ENCODE measurements around the gene EPB41L3.
A peak's percentile ranks its signal among the peaks of the same experiment; 100 is the strongest.
"Not testable (repeated sequence)": the region's sequence is repeated elsewhere in the genome, so short reads cannot be mapped to it uniquely, and the experiment has no call there.

EPB41L3 gene

DNA sequence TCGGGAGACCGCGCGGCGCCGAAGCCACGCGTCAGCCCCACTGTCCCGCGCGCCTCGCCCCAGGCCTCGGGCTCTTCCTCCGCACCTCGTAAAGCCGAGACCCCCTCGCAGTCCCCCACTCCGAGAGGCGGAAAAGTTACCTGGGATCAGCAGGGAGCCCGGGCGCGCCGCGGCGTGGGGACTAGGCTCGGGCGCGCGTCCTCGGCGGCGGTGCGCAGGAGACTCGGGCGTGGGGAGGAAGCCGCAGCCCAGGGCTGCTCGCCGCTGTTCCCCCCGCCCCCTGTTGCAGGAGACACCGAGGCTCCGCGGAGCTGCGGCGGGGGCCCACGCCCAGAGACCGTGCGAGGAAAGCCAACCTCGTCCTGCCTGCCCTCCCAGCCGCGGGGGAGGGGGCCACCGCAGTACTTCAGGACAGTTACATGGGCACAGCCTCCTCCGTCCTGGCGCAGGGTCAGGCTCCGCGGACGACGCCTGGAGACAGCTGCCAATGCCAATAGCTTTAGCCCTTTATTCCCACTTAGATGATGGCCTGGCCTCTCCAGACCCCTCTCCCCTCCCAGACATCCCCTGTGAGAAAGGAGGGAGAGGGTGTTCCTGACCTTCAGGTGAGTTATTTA is at the start of gene EPB41L3:
TSS of gene EPB41L3 (minus strand) at position 225 of the 617 bp plus-strand sequence. CDS start 54,814 bp downstream, outside the sequence.
- peak; percentile 2 for DNase-seq (ENCODE audit: low spot score)

DNA sequence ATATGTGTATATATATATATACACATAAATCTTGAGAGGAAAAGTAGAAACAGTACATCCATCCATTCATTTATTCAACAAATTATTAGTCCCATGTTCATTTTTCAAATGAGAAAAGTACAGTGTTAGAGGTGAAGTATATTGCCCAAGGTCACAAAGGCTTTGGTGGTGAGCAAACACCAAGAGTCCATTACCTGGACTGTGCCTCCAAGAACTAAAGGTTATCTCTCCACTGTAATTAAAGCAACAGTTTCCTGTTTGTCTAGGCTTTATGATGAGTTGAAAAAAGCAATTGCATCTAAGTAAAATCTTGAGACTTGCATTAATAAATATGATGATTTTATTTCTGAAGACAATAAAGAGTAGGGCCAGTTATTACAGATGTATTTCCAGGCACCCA is 44.7 kb upstream of the EPB41L3 start:
- DNase-seq (ENCODE audit: low spot score) = no peak

DNA sequence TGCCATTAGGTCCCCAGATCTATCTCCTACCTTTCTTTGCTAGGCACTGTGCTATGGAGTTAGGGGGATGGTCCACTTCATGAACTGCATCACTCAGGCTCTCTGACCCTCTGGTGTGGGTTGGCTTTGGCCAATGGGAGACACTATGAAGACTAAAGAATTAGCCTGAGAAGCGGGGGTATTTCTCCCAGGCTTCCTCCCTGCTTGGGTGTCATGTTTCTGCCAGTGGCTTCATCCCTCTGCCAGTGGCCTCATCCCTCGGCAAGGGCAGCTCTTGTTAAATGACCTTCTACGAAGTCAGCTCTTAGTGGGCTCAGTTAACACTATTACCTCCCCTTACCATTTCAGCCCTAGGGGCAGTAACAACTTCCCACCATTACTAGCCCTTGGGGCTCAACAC is 41.9 kb upstream of the EPB41L3 start:
- no peak for DNase-seq (ENCODE audit: low spot score)

DNA sequence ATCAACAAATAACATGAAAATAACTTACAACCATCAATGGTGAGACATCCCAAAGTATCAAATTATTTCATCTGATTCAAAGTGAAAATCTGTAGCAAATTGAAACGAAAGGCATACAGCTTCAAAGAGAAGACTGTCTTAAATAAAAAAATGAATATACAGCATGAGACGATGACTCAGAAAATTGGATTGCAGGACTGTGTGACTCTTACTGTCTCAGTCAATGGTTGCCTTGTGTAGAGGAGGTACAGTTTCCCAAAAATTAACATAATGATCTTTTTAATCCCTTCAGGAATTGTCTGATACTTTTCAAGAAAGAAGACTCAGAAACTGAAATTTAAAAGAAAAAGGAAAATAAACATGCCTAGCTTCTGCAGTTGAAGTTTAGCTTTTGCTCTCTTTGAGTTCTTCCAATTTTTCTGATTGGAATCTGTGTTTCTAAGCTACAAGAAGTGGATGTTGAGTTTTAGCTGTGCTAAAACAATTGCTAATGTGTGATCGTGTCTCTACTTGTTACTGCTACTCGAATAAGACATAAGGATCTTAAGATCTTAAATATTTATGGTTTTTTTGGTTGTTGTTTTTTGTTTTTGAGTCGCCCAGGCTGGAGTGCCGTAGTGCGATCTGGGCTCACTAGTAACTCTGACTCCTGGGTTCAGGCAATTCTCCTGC is 41.1 kb upstream of the EPB41L3 start:
- no peak for DNase-seq (ENCODE audit: low spot score)

DNA sequence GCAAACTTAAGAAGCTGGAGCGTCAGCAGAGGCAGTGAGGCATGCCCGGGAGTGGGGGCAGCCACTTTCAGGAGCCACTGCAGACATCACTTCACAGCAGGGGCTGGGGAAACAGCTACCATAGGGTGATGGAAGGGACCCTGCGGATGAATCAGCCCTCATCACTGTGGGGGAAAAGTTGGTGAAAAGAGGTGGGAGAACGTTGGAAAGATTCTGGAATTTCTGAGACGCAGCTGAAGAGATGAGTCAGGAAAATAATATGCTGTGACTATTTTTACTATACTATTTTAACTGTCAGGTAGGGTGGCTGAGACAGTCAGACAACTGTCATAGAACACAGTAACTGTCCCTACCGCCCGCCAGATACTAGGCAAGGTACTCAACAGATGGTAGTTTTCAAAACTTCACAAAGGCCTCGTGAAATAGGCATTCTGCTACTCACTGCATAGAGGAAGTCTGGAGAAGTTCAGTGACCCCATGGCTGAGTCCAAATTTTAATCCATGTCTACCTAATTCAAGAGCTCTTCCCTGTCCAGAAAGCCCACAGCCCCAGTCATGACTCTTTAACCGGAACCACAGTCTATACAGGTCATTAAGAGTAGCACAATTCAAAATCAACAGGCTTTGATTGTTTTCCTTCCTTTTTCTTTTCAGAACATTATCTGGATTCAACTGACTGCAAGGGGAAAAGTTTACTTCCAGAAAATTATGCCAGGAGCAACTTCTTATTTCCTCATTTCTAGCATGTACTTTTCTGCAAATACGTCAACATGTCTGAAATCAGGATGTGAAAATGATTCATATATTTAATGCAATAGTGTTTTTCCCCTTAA is 39.3 kb upstream of the EPB41L3 start:
- DNase-seq (ENCODE audit: low spot score) = no peak

DNA sequence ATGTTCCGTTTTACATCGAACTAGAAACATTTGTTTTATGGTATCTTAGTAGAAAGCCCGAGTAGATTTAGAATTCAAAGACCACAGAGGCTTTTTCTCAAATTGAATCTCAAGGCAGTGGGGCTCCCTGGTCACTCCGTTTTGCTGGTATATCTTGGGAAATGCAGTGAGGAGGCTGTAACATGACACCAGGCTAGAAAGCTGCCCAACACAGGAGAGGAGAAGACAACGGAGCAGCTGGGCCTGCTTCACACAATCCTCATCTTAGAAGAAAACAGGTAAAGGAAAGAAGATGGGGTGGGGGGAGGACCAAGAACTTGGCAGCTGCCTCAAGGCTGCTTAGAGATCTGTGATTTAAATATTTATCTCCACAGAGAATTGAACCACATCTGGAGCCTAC is 38.3 kb upstream of the EPB41L3 start:
- DNase-seq (ENCODE audit: low spot score) = no peak

DNA sequence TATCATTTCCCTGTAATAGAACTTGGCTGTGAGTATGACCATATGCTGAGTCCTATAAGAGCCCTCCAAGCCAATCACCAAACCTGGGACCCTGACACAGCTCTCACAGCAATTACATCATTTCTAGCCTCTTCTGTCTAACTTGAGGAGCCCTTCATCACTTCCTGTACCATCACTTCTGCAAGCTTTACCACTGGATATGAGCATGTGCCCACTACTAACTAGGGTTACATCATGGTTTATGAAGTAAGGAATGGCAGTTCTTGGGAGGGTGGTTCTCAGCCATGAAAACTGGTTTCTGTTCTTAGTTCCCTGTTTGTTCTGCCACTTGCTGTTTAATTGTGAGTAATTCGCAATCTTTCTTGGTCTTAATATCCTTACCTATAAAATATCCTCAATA is 31.0 kb upstream of the EPB41L3 start:
- DNase-seq (ENCODE audit: low spot score) = no peak

DNA sequence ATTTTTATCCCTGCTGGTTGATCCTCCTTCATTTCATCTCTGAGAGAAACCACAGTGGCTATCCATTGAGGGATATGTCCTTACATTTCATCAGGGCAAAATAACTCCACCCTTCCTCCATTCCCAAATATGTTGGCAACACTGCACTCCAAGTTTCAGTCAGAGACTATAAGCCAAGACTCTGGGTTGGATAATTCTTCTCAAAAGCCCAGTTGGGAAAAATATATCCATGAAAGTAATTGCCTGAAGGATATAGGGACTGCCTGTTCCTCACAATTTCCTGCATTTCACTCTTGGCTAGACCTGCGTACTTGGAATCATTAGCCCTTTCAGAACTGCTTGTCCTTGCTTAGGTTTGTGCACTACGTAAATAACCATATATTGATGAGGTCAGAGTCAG is 27.9 kb upstream of the EPB41L3 start:
- no peak for DNase-seq (ENCODE audit: low spot score)

DNA sequence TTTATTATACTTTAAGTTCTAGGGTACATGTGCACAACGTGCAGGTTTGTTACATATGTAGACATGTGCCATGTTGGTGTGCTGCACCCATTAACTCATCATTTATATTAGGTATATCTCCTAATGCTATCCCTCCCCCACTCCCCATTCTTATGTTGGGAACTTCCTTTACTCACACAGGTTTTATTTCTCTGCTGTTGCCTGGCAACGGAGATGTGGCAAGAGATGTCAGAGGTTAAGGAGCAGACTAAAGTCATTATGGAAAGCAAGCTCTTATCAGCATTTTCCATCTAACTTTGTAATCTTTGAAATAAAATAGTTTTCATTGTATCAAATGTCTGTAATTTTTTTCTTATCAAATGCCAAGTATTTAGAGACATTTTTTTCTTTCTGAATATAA is 26.8 kb upstream of the EPB41L3 start:
- not testable (repeated sequence) for DNase-seq (ENCODE audit: low spot score)

DNA sequence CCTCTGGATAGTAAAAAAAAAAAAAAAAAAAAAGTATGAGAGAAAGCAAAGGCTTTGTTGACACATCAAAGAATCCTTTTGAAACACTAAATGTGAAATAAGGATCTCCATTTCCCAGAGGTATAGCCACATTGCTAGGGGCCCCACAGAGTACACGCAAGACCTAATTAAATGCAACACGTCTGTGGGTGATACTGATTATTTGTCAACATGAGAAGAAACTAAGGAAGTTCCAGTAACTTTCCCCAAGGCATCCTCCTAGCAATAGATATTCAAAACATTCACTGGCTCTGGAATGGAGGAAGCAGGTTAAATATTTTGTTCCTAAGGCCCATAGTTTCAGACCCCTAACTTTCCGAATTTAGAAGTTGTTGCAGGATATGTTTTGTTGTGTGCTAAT is 24.6 kb upstream of the EPB41L3 start:
- no peak for DNase-seq (ENCODE audit: low spot score)

DNA sequence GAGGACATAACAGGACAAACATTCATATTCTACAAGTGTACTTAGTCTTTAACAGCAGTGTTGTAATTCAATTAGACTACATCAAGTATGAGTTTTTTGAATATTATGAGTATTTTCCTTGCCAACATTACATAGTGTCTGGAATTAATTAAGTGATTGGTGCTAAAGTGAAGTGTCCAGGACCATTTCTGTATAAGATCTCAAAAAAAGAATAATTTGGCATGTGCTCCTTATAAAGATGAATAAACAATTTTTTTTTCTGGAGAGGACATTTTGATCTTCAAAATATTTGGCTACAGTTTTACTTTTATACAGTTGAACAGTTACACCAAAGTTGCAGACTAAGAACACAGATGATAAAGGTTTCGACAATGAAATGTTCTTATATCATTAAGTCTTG is 15.1 kb upstream of the EPB41L3 start:
- no peak for DNase-seq (ENCODE audit: low spot score)

DNA sequence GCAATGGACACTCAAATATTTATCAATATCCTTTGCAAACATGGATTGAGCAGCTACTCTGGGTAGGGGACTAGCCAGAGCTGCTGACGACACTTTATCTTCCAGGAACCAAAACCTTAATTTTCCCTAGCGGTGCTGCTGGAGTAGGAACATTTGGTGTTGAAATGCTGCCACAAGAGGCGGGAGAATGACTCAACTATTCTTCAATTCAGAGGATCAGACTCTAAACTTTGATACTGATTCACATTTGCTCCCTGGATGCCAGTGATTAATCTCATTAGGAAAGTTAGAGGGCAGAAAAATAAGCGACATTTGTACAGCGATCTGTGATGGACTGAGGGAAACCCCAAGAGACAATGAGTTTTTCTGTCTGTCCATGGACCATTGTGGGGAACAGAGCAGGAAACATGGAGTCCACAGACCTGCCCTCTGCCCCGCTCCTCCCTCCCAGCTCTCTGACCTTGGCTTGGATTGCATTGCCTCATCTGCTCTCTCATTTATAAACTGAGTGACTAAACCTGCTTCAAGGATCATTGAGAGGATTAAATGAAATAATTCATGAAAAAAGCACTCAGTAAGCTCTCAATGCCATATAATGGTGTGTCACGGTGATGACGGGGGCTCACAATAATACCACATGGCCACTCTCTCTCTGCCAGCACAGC is 12.6 kb upstream of the EPB41L3 start:
- DNase-seq (ENCODE audit: low spot score) = no peak

DNA sequence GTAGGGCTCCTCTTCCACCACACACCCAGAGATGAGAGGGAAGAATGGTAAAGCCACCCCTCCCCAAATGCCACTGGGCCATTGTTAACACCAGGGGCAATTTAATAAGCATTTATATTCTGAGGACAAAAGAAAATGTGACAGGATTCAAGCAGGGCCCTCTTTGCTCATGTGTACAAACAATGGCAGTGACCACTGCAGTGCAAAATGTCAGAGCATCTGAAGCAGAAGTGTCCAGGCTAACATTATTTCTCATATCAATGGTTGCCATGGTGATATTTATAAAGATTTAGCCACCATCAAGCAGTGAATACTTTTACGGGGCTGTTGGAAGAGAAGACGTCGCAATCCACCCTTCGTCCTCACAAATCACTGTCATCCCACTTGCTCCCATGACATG is 10.8 kb upstream of the EPB41L3 start:
- DNase-seq (ENCODE audit: low spot score) = no peak

DNA sequence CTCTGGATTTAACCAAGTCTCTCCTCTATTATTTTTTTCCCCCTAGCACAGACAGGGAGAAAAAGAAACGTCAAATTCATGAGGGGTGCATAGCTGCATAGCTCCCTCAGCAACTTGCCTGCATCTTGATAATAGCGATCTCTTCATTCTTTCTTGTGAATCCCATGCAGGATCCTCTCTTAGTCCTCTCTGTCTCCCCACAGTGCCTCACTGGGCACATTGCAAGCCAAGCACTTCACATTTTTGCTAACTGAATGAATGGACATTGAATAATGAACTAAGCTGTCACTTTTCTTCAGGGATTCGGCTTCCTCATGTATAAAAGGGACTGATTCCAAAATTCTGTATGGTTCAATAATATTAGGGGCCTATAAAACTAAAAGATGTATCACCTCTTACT is 2.9 kb upstream of the EPB41L3 start:
- no peak for DNase-seq (ENCODE audit: low spot score)

DNA sequence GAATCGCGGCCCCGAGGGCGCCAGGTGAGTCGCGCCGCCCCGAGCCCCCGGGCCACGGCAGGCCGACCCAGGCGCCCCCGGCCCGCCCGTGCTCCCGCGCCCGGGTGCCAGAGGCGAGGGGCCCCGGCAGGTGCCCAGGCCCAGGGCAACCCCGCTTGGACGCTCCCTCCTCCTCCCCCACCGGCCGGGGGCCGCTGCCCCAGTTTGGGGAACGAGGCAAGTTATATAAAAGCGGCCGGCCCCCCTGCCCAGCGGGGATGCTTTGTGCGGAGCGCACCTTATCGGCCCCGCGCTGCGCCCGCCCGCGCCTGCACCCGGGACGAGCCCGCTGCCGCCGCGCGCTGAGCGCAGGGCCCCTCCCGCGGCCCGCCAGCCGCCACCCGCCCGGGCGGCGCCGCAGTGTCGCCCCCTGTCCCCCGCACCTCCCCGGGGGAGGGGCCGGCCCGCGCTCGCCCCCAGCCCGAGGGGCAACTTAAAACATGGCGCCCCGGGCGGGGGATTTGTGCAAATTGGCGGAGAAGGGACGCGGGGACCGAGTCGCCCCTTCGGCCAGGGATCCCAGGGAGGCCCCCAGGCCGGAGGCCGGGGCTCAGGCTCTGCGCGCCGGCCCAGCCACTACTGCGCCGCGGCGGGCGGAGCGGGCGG is 639 bp downstream of the EPB41L3 start:
- no peak for DNase-seq (ENCODE audit: low spot score)

DNA sequence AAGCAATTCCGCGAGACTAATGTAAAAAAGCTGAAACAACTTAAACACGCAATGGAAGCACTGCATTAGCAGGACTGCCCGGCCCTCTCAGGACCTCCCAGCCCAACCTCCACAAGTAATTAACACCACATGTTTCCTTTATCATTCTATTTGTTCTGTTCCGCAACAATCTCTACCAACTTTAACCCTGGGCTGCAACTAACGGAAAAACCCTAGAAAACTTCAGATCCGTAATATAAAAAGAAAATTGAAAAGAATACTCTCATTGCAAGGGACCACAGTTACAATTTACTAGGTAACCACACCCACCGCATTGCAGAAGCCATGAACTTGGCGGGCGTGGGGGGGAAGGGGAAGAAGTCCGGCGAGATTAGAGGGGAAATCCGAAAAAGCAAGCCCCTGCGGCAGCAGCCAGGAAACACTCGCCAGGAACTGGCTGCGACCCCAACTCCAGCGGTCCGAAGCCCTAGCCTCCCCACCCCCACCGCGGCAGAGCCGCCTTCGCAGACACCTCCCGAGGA is 1.2 kb downstream of the EPB41L3 start:
- no peak for DNase-seq (ENCODE audit: low spot score)

DNA sequence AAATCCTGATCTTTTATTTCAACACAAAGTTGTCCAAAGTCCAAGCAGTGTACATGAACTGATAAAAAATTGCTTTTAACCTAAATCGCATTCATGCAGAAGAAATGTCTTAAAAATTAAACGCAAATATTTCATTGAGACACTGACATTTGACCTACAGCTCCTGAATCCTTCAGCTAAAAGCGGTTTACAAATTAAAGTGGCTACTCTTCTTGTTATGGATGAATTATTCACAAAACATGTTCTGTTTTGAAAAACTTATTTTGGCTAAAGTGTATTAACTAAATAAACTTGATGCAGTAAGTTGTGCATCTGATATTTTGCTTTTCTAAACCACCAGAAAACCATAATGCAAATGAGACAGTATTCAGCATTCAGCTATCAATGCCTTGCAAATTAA is 2.2 kb downstream of the EPB41L3 start:
- no peak for DNase-seq (ENCODE audit: low spot score)

DNA sequence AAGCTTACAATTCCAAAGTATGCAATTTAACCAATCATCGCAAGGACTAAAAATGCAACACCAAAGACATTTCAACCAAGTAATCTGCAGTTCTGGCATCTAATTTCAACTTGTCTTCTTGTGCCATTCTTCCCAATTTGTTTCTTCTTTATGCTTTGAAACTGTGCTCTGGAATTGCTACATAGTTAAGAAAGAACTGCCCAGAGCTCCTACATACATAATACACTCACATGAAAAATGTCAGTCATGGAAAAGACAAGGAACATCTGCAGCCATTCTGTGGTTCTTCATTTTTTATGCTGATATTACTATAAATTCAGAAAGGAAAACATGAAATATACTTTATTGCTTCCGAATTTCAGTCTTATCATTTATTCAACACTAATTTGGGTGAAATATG is 4.4 kb downstream of the EPB41L3 start:
- DNase-seq (ENCODE audit: low spot score) = no peak

DNA sequence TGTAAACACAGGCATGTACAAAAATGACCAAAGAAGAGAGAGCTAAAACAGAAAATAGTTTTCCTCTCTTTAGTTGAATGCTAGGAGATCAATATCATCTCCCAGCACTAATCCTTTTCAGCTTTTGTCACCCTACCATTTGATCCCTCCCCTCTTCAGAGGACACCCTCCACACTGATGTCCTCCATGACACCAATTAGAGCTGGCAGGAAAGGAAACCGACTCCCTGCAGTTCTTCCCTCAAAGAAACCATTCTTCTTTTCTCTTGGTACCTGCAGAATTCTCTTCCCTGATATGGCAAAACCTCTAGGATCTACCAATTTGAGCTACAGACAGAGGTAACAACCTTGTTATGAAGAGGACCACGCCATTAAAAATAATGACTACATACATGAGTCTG is 5.3 kb downstream of the EPB41L3 start:
- no peak for DNase-seq (ENCODE audit: low spot score)

DNA sequence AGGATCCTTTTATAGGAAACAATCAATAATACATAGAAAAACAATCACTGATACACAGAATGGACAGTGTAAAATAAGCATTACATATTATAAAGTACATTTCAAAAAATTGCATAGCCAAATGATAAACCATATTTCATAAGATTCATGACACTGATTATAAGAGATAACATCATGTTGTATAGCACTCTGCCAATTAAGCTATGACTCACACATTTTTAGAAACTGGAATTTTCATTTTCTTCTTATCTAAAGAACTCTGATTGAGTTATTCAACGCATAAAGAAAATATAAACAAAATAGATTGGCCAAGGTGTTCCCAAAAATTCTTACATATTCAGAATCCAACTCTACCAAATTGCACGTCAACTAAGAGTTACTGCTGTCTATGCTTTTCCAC is 5.9 kb downstream of the EPB41L3 start:
- no peak for DNase-seq (ENCODE audit: low spot score)

DNA sequence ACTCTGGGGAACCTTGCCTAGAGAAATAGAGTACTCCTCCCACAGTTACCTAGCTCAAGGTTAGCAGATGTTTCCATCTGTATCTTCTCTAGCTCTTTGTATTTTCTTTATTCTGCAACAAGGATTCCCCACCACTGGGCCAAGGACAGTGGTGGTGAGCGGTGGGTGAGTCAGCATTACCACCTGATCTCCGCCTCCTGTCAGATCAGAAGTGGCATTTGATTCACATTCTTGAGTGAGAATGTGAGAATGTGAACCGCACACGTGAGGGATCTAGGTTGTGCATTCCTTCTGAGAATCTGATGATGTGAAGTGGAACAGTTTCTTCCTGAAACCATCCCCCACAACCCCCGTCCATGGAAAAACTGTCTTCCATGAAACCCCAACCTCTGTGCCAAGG is 9.0 kb downstream of the EPB41L3 start:
- no peak for DNase-seq (ENCODE audit: low spot score)

DNA sequence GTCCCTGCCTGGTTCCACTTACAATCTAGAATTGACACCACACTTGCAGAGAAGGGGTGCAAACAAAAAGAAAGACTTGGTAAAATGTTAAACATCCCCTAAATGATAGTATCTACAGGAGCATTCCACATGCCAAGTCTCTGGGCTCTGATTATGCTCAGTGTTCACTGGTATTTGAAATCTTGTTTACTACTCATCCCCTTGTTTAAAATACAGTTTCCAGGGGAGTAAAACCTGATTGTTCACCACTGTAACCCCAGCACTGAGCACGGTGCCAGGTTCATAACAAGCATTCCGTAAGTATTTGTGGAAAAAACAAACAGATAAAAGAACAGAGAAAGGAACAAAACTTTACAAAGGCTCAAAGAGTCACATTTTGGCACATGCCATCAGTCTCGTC is 11.7 kb downstream of the EPB41L3 start:
- DNase-seq (ENCODE audit: low spot score) = no peak
